HG03135 (cell line): ENCODE measurements around the gene OR10A3.

Experiments used
- ATAC-seq: cut with Tn5 transposase; IDR thresholded peaks from one replicate; pipeline ENCODE4 v1.9.1; 2021; ENCODE audit warnings: mild to moderate bottlenecking, moderate library complexity; ENCODE audit not compliant: unreplicated experiment

OR10A3 gene

GRCh38 chr11:7893796-7894195 lies 47.7 kb downstream of the OR10A3 start:
- ATAC-seq = no peak

- peak; percentile 79 for ATAC-seq
Measured at GRCh38 chr11:7892840-7893254, 48.7 kb downstream of the OR10A3 start.

- peak; percentile 74 for ATAC-seq
Measured at GRCh38 chr11:7892059-7892699, 49.3 kb downstream of the OR10A3 start.

- ATAC-seq = no peak
Measured at GRCh38 chr11:7890417-7891172, 50.9 kb downstream of the OR10A3 start.

- no peak for ATAC-seq
Measured at GRCh38 chr11:7889985-7890384, 51.5 kb downstream of the OR10A3 start.
